ENCODE results near the gene TMEM170B.
A peak's percentile ranks its signal among the peaks of the same experiment; 100 is the strongest.

The TMEM170B gene

DNA sequence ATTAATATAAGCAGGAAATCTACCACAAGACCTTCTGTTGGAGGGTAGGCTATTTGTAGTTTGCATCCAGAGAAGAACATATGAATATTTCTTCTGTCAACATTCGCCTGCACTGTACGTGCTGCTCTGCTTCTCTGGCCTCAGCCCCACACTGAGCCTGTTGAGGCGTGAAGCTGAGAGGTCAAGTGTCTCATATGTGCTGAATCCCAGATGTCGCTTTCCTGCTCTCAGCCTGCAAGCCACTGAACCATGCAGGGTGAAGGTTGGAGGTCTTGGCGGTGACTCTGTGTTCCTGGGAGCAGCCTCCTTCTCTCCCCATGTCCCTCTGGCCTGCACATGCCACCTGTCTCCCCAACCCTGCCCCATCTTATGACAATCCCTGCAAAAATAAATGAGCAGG lies 83.6 kb downstream of the TMEM170B start:
- DNase-seq: no peak

DNA sequence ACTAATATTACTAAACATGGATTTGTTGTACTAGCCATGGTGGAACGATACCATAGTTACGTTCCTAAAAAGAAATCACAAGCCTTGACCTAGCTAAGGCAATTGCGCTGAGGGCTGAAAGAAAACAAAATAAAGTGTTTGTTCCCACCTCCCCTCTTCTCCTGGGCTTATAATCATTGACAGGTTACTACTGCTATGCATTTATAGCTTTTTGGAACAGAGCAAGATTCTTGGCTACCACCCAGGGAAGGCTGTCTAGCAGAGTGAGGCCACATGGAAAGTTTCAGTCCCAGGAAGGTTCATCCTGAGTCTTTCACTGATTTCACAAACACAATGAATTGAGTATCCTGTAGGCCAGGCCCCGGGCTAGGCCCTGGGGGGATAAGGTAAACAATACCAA lies 84.6 kb downstream of the TMEM170B start:
- DNase-seq: no peak

DNA sequence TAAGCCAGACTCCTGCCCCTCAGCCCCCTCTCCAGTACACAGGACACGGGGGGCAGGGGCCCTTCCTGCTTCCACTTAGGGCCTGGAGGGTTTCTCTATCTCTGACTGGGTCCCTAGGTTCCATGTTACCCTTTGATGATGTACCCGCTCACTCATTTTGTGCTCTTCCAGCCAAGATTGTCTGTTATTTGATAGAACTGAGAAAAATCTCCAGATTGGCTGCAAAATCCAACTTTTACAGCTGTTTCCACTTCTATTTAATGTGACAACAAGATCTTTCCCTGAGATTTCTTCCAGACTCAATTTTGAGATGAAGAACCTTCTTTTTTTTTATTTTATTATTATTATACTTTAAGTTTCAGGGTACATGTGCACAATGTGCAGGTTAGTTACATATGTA lies 85.7 kb downstream of the TMEM170B start:
- no peak for DNase-seq

DNA sequence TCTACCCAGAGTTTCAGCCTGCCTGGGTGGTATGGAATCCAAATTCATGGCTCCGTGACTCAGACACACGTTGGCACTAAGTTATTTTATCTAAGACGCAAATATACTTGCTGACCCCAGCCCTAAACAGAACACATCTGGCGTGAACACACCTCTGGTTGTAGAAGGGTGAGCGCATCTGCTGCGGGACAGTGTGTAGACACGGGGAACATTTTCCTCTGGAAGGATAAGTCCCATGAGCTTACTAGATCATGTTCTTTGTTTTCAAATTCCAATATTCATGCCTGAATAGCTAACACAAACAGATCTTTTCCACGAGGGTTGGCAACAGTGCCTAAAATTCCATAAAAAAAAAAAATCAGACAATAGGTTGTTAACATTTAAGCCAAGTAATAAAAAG lies 87.8 kb downstream of the TMEM170B start:
- DNase-seq: no peak

DNA sequence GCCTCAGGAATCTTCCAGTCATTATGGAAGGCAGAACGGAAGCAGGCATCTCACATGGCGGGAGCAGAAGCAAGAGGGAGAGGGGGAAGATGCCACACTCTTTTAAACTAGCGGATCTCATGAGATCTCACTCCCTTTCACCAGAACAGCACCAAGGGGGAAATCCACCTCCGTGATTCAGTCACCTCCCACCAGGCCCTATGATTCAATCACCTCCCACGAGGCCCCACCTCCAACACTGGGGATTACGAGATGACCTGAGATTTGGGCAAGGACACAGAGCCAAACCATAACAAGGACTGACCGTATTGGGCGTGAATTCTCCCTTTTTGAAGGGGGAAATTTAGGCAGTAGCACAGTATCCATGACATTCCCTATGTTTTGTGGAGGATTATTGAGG lies 88.8 kb downstream of the TMEM170B start:
- peak; percentile 12 for DNase-seq

DNA sequence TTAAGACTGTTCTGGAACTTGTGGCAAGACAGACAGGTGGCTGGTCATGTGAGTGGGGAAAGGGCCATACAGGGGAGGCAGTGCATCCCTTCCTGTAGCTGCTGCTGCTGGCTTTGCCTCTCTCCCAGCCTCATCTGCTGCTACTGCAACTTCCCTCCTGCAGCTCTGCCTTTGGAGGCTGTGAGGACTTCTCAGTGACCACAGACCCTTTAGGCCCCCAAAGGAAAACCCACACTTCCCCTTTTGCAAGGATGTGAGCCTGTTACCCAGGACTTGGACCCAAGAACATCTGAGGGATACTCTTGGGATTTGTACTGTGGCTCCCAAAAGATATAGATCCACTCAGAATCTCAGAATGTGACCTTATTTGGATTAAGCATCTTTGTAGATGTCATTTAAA lies 91.0 kb downstream of the TMEM170B start:
- DNase-seq: no peak

DNA sequence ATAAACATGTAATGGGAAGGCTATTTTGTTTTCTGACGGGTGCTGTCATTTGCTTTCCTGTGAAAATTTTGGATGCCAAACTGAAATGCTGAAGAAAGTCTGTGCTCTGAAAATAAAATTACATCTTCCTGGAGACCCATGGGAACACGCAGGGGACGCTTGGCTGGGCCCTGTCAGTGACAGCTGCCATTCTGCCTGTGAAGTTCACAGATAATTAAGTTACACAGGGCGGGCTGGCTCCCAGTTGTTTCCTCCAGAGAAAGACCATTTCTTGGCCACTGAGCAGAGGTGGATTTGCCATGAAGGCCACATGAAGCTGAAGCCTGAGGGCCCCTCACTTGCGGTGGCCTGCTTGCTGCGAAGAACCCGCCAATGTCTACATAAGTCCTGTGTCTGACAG lies 93.5 kb downstream of the TMEM170B start:
- DNase-seq: no peak

DNA sequence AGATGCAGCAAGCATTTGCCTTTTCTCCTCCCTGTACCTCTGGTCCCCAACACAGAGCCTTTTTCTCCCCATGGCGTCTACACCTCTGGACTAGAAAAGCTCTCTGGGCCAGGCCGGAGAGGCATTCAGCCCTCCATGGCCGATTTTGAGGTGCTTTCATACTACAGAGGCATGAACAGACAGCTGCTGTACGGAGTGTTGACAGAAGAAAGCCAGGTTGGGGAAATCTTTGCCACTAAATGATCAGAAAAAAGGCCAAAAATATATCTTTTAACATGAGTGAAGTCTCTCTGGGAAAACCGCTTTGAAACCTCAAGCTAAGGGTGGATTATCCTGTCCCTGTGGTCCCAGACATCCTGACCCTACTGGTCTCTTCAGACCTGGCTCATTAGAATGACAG lies 94.0 kb downstream of the TMEM170B start:
- no peak for DNase-seq

DNA sequence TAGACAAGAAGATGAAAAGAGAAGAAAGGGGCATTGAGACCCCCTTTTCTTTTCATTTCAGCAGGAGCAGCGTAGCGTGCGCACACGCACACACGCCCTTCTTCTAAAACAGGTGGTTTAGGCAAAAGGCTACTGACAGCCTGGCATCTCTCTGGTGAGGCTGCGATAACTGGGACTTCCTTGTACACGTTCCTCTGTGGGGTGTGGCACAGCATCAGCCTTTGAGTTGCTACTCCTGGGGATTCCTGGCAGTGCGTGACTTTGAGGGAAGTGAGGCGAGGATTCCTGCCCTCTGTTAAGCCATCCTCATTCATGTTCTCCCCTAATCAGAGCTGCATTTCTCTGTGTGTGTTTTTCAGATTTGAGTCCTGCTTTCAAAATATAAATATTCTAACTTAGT lies 94.7 kb downstream of the TMEM170B start:
- no peak for DNase-seq

DNA sequence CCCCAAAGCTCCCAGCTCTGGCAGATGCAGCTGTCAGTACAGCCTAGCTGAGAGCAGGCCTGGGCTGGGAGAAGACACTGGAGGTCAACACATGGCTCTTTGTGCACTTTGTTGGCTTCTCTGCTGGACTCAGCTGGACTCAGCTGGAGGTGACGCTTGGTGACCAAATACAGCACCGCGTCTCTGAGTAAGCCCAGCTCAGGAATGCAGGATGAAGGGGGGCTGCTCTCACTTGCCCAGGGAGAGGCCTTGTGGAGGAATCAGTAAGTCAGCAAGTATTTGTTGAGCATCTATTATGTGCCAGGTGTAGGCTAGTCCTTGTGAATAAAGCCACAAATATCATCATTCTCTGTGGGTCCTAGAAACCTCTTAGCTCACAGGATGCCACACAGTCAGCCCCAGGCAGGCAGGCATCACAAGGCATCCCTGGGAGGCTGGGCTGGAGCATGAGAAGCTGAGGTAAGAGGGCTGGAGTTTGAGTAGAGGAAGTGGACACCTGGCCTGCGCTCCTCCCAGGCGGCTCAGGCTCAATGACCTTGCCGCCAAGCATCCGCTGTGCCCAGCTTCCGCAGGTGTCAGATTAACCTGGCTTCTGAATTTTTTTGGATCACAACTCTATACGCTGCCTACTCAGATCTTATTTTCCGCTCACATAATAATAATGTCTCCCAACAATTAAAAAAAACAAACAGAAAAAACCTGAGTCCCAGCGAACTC lies 95.4 kb downstream of the TMEM170B start:
- no peak for DNase-seq

Data from suppressor macrophage treated with lipopolysaccharide for 4 hours (primary cell).